GM12872 (cell line): ENCODE data around the gene AGPS.

Experiments used
- TF ChIP-seq, protein P1 (sequence below): IDR thresholded peaks from 3 replicates; pipeline ENCODE4 v1.5.1; 2011; ENCODE audit warnings: low read depth, mild to moderate bottlenecking, low read length, moderate library complexity; ENCODE audit not compliant: insufficient read depth

The AGPS gene

GRCh38 chr2:177506505-177506904 lies 113.9 kb downstream of the AGPS start:
- TF ChIP-seq, protein P1, sequence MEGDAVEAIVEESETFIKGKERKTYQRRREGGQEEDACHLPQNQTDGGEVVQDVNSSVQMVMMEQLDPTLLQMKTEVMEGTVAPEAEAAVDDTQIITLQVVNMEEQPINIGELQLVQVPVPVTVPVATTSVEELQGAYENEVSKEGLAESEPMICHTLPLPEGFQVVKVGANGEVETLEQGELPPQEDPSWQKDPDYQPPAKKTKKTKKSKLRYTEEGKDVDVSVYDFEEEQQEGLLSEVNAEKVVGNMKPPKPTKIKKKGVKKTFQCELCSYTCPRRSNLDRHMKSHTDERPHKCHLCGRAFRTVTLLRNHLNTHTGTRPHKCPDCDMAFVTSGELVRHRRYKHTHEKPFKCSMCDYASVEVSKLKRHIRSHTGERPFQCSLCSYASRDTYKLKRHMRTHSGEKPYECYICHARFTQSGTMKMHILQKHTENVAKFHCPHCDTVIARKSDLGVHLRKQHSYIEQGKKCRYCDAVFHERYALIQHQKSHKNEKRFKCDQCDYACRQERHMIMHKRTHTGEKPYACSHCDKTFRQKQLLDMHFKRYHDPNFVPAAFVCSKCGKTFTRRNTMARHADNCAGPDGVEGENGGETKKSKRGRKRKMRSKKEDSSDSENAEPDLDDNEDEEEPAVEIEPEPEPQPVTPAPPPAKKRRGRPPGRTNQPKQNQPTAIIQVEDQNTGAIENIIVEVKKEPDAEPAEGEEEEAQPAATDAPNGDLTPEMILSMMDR = no peak

DNA sequence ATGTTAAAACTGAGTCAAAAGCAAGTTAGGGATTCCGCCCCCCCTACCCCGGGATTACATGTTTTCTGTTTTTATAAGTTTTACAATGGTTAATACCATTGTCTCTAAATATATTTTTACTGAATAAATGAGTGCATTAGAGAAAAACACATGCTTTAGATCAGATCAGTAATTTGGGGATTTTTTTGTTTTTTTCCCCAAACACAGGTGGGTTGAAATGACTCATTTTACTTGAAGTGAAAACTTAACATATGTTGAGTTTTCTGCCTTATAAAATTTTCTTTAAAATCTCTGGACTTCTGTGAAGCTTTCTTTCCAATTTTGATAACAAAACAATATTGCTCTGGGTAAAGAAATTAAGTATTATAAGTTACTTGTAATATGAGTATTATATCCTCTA lies 114.4 kb downstream of the AGPS start:
- TF ChIP-seq, protein P1 = no peak

GRCh38 chr2:177516824-177517544 lies 124.4 kb downstream of the AGPS start:
- TF ChIP-seq, protein P1 = no peak

DNA sequence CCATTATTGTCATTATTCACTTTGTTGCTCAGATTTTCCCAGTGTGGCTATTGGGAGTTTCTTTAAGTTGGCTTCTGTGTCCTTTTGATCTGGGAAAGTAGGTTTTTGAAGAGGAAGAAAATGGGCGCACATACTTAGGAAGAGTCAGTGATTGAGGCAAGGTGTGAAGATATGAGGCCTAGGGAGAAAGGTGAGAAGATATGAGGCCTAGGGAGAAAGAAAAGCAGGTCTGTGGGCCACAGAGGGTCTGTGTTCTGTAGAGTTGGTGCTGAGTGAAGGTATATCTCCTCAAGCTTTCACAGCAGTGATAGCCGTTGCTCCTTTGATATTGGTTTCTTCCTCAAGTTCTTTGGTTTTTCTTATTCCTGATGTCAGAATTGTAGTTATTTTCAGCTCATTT lies 126.2 kb downstream of the AGPS start:
- TF ChIP-seq, protein P1 = no peak

DNA sequence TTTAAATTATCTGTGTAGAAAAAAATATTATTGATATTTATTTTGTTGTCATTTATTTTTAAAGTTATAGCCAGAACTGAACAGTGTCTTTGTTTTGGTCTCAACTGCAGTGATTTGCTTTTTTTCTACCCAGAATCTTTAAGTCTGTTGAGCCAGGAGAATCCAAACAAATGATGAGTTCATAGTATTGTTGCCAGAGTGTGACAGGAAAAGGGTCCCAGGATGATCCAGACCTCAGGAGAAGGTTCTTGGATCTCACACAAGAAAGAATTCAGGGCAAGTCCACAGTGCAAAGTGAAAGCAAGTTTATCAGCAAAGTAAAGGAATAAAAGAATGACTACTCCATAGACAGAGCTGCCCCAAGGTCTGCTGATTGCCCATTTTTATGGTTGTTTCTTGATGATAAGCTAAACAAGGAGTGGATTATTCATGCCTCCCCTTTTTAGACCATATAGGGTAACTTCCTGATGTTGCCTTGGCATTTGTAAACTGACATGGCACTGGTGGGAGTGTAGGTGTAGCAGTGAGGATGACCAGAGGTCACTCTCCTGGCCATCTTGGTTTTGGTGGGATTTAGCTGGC lies 127.1 kb downstream of the AGPS start:
- TF ChIP-seq, protein P1 = no peak

GRCh38 chr2:177520324-177520723 lies 127.8 kb downstream of the AGPS start:
- TF ChIP-seq, protein P1 = no peak

GRCh38 chr2:177523781-177524180 lies 131.2 kb downstream of the AGPS start:
- TF ChIP-seq, protein P1 = no peak
